IMR-90 (cell line): Measurements from ENCODE around the gene POLR3G.

Experiments
- BHLHE40 ChIP-seq: fragments of 150-350 bp; IDR thresholded peaks from 2 replicates; pipeline ENCODE4 v1.6.1; 2016; ENCODE audit warnings: mild to moderate bottlenecking, low read depth, low read length
- FOS ChIP-seq: fragments of 150-350 bp; IDR thresholded peaks from 2 replicates; pipeline ENCODE4 v1.6.1; 2016; ENCODE audit warnings: low read depth, low read length
- MAFK ChIP-seq: IDR thresholded peaks from 2 replicates; pipeline ENCODE4 v1.6.1; 2012; ENCODE audit warnings: low read depth, low read length, improper control_type of control experiment
- NFE2L2 ChIP-seq: fragments of 150-350 bp; IDR thresholded peaks from 2 replicates; pipeline ENCODE4 v1.6.1; 2016; ENCODE audit warnings: low read depth, mild to moderate bottlenecking, low read length
- POLR2A ChIP-seq: IDR thresholded peaks from 2 replicates; pipeline ENCODE4 v1.6.1; 2012; ENCODE audit warnings: mild to moderate bottlenecking, low read depth, low read length
- RAD21 ChIP-seq: IDR thresholded peaks from 2 replicates; pipeline ENCODE4 v1.6.1; 2012; ENCODE audit warnings: low read length, improper control_type of control experiment
- RCOR1 ChIP-seq: IDR thresholded peaks from 2 replicates; pipeline ENCODE4 v1.6.1; 2012; ENCODE audit warnings: mild to moderate bottlenecking, low read length, improper control_type of control experiment; ENCODE audit not compliant: insufficient replicate concordance
- RFX5 ChIP-seq: IDR thresholded peaks from 2 replicates; pipeline ENCODE4 v1.8.0; 2012; ENCODE audit warnings: low read depth, mild to moderate bottlenecking, low read length, moderate library complexity
- USF2 ChIP-seq: fragments of 150-350 bp; IDR thresholded peaks from 2 replicates; pipeline ENCODE4 v1.6.1; 2017; ENCODE audit warnings: mild to moderate bottlenecking, antibody characterized with exemption, low read length, low read depth
- TF ChIP-seq, protein P1 (sequence below): conservative IDR thresholded peaks from 2 replicates; pipeline ENCODE4 v1.5.1; 2012; ENCODE audit warnings: mild to moderate bottlenecking, low read depth, low read length, improper control_type of control experiment
- TF ChIP-seq, protein P2 (sequence below): fragments of 150-350 bp; IDR thresholded peaks from 2 replicates; pipeline ENCODE4 v1.6.1; 2016; ENCODE audit warnings: low read depth, mild to moderate bottlenecking, low read length, moderate library complexity, borderline replicate concordance

DNA sequence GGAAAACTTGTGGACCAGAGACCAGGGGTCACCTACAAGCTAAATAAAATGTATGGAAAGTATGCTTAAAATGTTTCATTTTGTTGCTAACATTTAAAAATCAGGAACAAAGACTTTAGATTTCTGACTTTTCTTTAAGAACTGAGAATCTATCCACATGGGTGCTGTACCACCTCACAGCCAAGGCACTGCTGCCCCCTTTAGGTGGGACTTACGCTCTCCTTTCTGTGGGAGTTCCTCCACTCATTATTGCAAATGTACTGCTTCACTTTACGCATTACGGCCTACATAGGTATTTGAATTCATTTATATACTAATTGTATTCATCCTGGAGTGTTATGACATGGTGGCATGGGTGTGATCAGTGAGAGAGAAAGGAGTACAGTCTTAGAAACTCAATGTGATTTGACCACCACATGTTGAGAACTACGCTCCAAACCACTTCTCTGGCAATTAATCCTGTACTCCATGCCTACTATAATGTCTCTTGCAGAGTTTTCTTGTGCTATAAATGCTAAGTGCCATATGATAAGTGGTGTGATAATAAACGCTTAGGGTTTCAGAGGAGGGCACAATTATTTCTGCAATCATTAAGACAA lies 40.4 kb upstream of the POLR3G start:
- TF ChIP-seq, protein P1, sequence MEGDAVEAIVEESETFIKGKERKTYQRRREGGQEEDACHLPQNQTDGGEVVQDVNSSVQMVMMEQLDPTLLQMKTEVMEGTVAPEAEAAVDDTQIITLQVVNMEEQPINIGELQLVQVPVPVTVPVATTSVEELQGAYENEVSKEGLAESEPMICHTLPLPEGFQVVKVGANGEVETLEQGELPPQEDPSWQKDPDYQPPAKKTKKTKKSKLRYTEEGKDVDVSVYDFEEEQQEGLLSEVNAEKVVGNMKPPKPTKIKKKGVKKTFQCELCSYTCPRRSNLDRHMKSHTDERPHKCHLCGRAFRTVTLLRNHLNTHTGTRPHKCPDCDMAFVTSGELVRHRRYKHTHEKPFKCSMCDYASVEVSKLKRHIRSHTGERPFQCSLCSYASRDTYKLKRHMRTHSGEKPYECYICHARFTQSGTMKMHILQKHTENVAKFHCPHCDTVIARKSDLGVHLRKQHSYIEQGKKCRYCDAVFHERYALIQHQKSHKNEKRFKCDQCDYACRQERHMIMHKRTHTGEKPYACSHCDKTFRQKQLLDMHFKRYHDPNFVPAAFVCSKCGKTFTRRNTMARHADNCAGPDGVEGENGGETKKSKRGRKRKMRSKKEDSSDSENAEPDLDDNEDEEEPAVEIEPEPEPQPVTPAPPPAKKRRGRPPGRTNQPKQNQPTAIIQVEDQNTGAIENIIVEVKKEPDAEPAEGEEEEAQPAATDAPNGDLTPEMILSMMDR = peak; percentile 65
- TF ChIP-seq FOS (no peak), POLR2A (no peak), RFX5 (no peak), USF2 (no peak), RAD21 (peak; percentile 77), MAFK (no peak), NFE2L2 (no peak), BHLHE40 (no peak), RCOR1 (no peak)
- TF ChIP-seq, protein P2, sequence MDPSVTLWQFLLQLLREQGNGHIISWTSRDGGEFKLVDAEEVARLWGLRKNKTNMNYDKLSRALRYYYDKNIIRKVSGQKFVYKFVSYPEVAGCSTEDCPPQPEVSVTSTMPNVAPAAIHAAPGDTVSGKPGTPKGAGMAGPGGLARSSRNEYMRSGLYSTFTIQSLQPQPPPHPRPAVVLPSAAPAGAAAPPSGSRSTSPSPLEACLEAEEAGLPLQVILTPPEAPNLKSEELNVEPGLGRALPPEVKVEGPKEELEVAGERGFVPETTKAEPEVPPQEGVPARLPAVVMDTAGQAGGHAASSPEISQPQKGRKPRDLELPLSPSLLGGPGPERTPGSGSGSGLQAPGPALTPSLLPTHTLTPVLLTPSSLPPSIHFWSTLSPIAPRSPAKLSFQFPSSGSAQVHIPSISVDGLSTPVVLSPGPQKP = no peak
